IgD-negative memory B cell (primary cell): ENCODE data around the gene EPPIN. TPM values are rescaled to one million over a fixed set of nuclear protein-coding genes. Genes with fewer than 3 reads are reported as not detected.

Experiments
- H3K27ac Mint-ChIP-seq, 3 donors: one replicate each; pipeline ENCODE4 v1.8.0; 2020 to 2022; ENCODE audit warnings: mild to moderate bottlenecking in 3 of 3, mixed read lengths in 3 of 3, moderate library complexity in 1 of 3
- H3K27me3 Mint-ChIP-seq: one replicate; pipeline ENCODE4 v1.8.0; 2021; ENCODE audit warnings: mixed read lengths
- H3K36me3 Mint-ChIP-seq: one replicate; pipeline ENCODE4 v1.8.0; 2020; ENCODE audit warnings: mild to moderate bottlenecking, mixed read lengths
- H3K4me1 Mint-ChIP-seq, 3 donors: one replicate each; pipeline ENCODE4 v1.8.0; 2020 to 2022; ENCODE audit warnings: mixed read lengths in 3 of 3, mild to moderate bottlenecking in 1 of 3
- H3K4me3 Mint-ChIP-seq, 4 donors: one replicate each; pipeline ENCODE4 v1.8.0; 2020 to 2022; ENCODE audit warnings: mild to moderate bottlenecking in 4 of 4, mixed read lengths in 4 of 4, moderate library complexity in 3 of 4
- H3K9me3 Mint-ChIP-seq, 3 donors: one replicate each; pipeline ENCODE4 v1.8.0; 2020 to 2021; ENCODE audit warnings: mixed read lengths in 3 of 3, mild to moderate bottlenecking in 1 of 3
- polyA plus RNA-seq: library from polyadenylated mRNA; unstranded; fragments of 300-500 nt; fragmentation: Illumina TruSeq; gene quantifications from one replicate; pipeline ENCODE4 v1.2.3, GENCODE V29; 2021

The EPPIN gene
- polyA plus RNA-seq, 1 donor from 2014 or later = not detected

- Mint-ChIP-seq H3K9me3 (no peaks in the 10 kb centered on the region), H3K4me3 (peak overlapping the region in 1 of 4 donors; percentile 74), H3K4me1 (peaks cover 3 to 11% (median 5%) of the 10 kb centered on the region in 3 donors), H3K36me3 (peaks cover 2% of the 10 kb centered on the region), H3K27me3 (peaks cover 22% of the 10 kb centered on the region), H3K27ac (peak overlapping the region in 1 of 3 donors; percentile 71)
These were observed 38.9 kb downstream of the EPPIN start for GRCh38 chr20:45508068-45508886.

GRCh38 chr20:45507011-45507820 is 40.0 kb downstream of the EPPIN start:
- Mint-ChIP-seq H3K27me3 (peaks cover 20% of the 10 kb centered on the region), H3K4me1 (peaks cover 3 to 11% (median 5%) of the 10 kb centered on the region in 3 donors), H3K36me3 (peaks cover 2% of the 10 kb centered on the region), H3K9me3 (no peaks in the 10 kb centered on the region), H3K27ac (no peak overlapping the region), H3K4me3 (peak overlapping the region in 1 of 4 donors; percentile 41)

GRCh38 chr20:45506398-45506797 is 40.8 kb downstream of the EPPIN start:
- Mint-ChIP-seq H3K27ac (no peak overlapping the region), H3K27me3 (peaks cover 23% of the 10 kb centered on the region), H3K36me3 (peaks cover 2% of the 10 kb centered on the region), H3K4me3 (no peak overlapping the region), H3K4me1 (peaks cover 3 to 11% (median 5%) of the 10 kb centered on the region in 3 donors), H3K9me3 (no peaks in the 10 kb centered on the region)

- Mint-ChIP-seq H3K27ac (no peak overlapping the region), H3K9me3 (no peaks in the 10 kb centered on the region), H3K4me3 (no peak overlapping the region), H3K36me3 (peaks cover 2% of the 10 kb centered on the region), H3K4me1 (peaks cover 0 to 11% (median 5%) of the 10 kb centered on the region in 3 donors), H3K27me3 (peaks cover 18% of the 10 kb centered on the region)
These were observed 43.8 kb downstream of the EPPIN start for GRCh38 chr20:45503403-45503802.

GRCh38 chr20:45502561-45502960 is 44.6 kb downstream of the EPPIN start:
- no peak overlapping the region for H3K4me3 Mint-ChIP-seq
- H3K27ac Mint-ChIP-seq = no peak overlapping the region
- peaks cover 0 to 8% (median 5%) of the 10 kb centered on the region in 3 donors for H3K4me1 Mint-ChIP-seq
- peaks cover 0 to 1% (median 0%) of the 10 kb centered on the region in 3 donors for H3K9me3 Mint-ChIP-seq
- H3K27me3 Mint-ChIP-seq = peaks cover 15% of the 10 kb centered on the region
- peaks cover 2% of the 10 kb centered on the region for H3K36me3 Mint-ChIP-seq

- no peak overlapping the region for H3K4me3 Mint-ChIP-seq
- H3K9me3 Mint-ChIP-seq = peaks cover 0 to 1% (median 0%) of the 10 kb centered on the region in 3 donors
- H3K36me3 Mint-ChIP-seq = peaks cover 2% of the 10 kb centered on the region
- H3K4me1 Mint-ChIP-seq = no peaks in the 10 kb centered on the region
- no peak overlapping the region for H3K27ac Mint-ChIP-seq
- H3K27me3 Mint-ChIP-seq = peaks cover 19% of the 10 kb centered on the region
These were observed 45.6 kb downstream of the EPPIN start for GRCh38 chr20:45501600-45501999.

- Mint-ChIP-seq H3K36me3 (peaks cover 2% of the 10 kb centered on the region), H3K4me3 (no peak overlapping the region), H3K9me3 (peaks cover 0 to 1% (median 0%) of the 10 kb centered on the region in 3 donors), H3K4me1 (no peaks in the 10 kb centered on the region), H3K27ac (no peak overlapping the region), H3K27me3 (peaks cover 13% of the 10 kb centered on the region)
These were observed 47.2 kb downstream of the EPPIN start for GRCh38 chr20:45500022-45500421.

- no peaks in the 10 kb centered on the region for H3K36me3 Mint-ChIP-seq
- H3K27me3 Mint-ChIP-seq = peaks cover 9% of the 10 kb centered on the region
- H3K27ac Mint-ChIP-seq = no peak overlapping the region
- peaks cover 0 to 1% (median 0%) of the 10 kb centered on the region in 3 donors for H3K9me3 Mint-ChIP-seq
- H3K4me1 Mint-ChIP-seq = no peaks in the 10 kb centered on the region
- no peak overlapping the region for H3K4me3 Mint-ChIP-seq
These were observed 49.2 kb downstream of the EPPIN start for GRCh38 chr20:45497971-45498494.

- no peak overlapping the region for H3K4me3 Mint-ChIP-seq
- H3K36me3 Mint-ChIP-seq = no peaks in the 10 kb centered on the region
- peaks cover 5% of the 10 kb centered on the region for H3K27me3 Mint-ChIP-seq
- H3K27ac Mint-ChIP-seq = no peak overlapping the region
- H3K4me1 Mint-ChIP-seq = no peaks in the 10 kb centered on the region
- peaks cover 0 to 1% (median 0%) of the 10 kb centered on the region in 3 donors for H3K9me3 Mint-ChIP-seq
These were observed 51.0 kb downstream of the EPPIN start for GRCh38 chr20:45496166-45496565.

- Mint-ChIP-seq H3K27ac (no peak overlapping the region), H3K9me3 (peaks cover 0 to 1% (median 0%) of the 10 kb centered on the region in 3 donors), H3K4me3 (no peak overlapping the region), H3K27me3 (peaks cover 3% of the 10 kb centered on the region), H3K36me3 (no peaks in the 10 kb centered on the region), H3K4me1 (no peaks in the 10 kb centered on the region)
These were observed 51.7 kb downstream of the EPPIN start for GRCh38 chr20:45495501-45495941.

Other genes starting within 250 kb of the EPPIN start
- gene RBPJL, start 240.6 kb downstream of the EPPIN start, polyA plus RNA-seq = not detected
- gene MATN4, start 239.1 kb downstream of the EPPIN start, polyA plus RNA-seq = not detected
- not detected for gene SDC4, start 199.0 kb downstream of the EPPIN start, polyA plus RNA-seq
- 24.4 TPM for gene SYS1, start 184.2 kb downstream of the EPPIN start, polyA plus RNA-seq
- not detected for gene TP53TG5, start 169.1 kb downstream of the EPPIN start, polyA plus RNA-seq
- gene DBNDD2, start 139.1 kb downstream of the EPPIN start, polyA plus RNA-seq = not detected
- gene PIGT, start 131.3 kb downstream of the EPPIN start, polyA plus RNA-seq = 69.3 TPM
- 2.2 TPM for gene WFDC2, start 77.6 kb downstream of the EPPIN start, polyA plus RNA-seq
- gene SPINT3, start 31.8 kb downstream of the EPPIN start, polyA plus RNA-seq = not detected
- not detected for gene WFDC6, start 7.9 kb downstream of the EPPIN start, polyA plus RNA-seq
- not detected for gene WFDC8, start 31.9 kb upstream of the EPPIN start, polyA plus RNA-seq
- not detected for gene WFDC10A, start 82.3 kb upstream of the EPPIN start, polyA plus RNA-seq
- gene WFDC9, start 83.9 kb upstream of the EPPIN start, polyA plus RNA-seq = not detected
- gene WFDC11, start 122.8 kb upstream of the EPPIN start, polyA plus RNA-seq = not detected
- not detected for gene WFDC13, start 154.6 kb upstream of the EPPIN start, polyA plus RNA-seq
- not detected for gene WFDC10B, start 157.6 kb upstream of the EPPIN start, polyA plus RNA-seq
- gene SPINT4, start 174.9 kb upstream of the EPPIN start, polyA plus RNA-seq = not detected
- not detected for gene WFDC3, start 244.5 kb upstream of the EPPIN start, polyA plus RNA-seq
- 39.7 TPM for gene DNTTIP1, start 244.6 kb upstream of the EPPIN start, polyA plus RNA-seq